Neural cell (in vitro differentiated cells): ENCODE results near the gene MYCL.

Source experiments
- CTCF ChIP-seq: fragments of 450-650 bp; IDR thresholded peaks from 2 replicates; pipeline ENCODE4 v1.5.1; 2014; ENCODE audit warnings: antibody characterized with exemption, mild to moderate bottlenecking, moderate library complexity; ENCODE audit not compliant: poor library complexity, severe bottlenecking
- EZH2 ChIP-seq: fragments of 200-600, 300-800 bp; shearing (Covaris generic), sonication (generic); IDR thresholded peaks from 2 replicates; pipeline ENCODE4 v1.6.1; 2014; ENCODE audit warnings: antibody characterized with exemption, low read length, borderline replicate concordance, mild to moderate bottlenecking; ENCODE audit not compliant: insufficient read depth, poor library complexity, severe bottlenecking
- MXI1 ChIP-seq: fragments of 450-650 bp; conservative IDR thresholded peaks from 2 replicates; pipeline ENCODE4 v1.6.1; 2014; ENCODE audit warnings: antibody characterized with exemption, mild to moderate bottlenecking; ENCODE audit not compliant: poor library complexity, severe bottlenecking
- POLR2AphosphoS5 ChIP-seq: IDR thresholded peaks from 2 replicates; pipeline ENCODE4 v1.6.1; 2012
- RAD21 ChIP-seq: fragments of 450-650 bp; conservative IDR thresholded peaks from 2 replicates; pipeline ENCODE4 v1.6.1; 2014; ENCODE audit warnings: antibody characterized with exemption, mild to moderate bottlenecking, moderate library complexity
- REST ChIP-seq: IDR thresholded peaks from 2 replicates; pipeline ENCODE4 v1.6.1; 2012; ENCODE audit warnings: borderline replicate concordance
- TAF1 ChIP-seq: IDR thresholded peaks from 2 replicates; pipeline ENCODE4 v1.6.1; 2012; ENCODE audit warnings: low read depth

- TF ChIP-seq CTCF (no peak), REST (no peak), POLR2AphosphoS5 (no peak), TAF1 (no peak), MXI1 (no peak), RAD21 (no peak), EZH2 (no peak)
These were observed 48.8 kb downstream of the MYCL start for GRCh38 chr1:39852876-39853275.
